Measurements from ENCODE around the gene PTOV1. TPM values are rescaled to one million over a fixed set of nuclear protein-coding genes. Genes with fewer than 3 reads are reported as not detected.

The PTOV1 gene
- 177 TPM for polyA plus RNA-seq (2013, experiment 1 of 2; ENCODE audit: insufficient read length)
- polyA plus RNA-seq (2013, experiment 2 of 2; ENCODE audit: insufficient read length) = 169 TPM

DNA sequence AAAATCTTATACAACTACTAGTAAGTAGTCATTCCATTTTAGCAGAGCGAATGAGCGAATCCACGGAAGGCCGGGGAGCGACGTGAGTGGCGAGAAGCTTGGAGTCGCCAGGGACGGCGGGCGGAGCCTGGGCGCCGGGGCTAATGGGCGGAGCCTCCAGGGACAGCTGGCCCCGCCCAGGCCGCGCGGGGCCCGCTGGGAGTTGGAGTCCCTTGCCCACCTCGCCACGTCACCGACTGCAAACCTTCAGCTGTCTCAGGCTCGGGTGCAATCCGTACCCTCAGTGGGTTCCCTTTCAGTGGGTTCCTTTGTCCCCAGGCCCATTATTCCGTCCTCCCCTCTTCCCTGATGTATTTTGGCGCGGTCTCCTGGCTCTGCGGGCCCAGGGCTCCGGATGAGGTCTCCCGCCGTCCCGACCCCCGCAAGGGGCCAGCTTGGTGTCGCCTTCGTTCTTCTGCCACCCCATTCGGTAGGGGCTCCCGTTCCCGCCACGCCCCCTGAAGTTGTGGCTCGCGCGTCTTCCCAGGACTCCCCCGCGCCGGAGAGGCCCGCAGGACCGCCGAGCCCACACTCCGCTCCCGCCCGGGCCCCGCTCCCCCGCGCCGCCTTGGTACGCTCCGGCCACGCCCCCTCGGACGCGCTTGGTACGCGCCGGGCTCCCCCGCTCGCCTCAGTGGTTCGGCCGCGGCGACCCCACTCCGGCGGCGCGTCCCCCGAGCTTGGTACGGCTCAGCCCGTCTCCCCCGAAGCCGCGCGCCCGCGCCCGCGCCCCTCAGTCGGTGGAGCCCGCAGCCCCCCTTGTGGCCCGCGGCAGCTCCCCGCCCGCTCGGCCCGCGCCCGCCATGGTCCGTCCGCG is at the start of gene PTOV1:
PTOV1 (plus strand) TSS at position 673 of the 856 bp plus-strand sequence.
- DNase-seq = peak; percentile 94

DNA sequence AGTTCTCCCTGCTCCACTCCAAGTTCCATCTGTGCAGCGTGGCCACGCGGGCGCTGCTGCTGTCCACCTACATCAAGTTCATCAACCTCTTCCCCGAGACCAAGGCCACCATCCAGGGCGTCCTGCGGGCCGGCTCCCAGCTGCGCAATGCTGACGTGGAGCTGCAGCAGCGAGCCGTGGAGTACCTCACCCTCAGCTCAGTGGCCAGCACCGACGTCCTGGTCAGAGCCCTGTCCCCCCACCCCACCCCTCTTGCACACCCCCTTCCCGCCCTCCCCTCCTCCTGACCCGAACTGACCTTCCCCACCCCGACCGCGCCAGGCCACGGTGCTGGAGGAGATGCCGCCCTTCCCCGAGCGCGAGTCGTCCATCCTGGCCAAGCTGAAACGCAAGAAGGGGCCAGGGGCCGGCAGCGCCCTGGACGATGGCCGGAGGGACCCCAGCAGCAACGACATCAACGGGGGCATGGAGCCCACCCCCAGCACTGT is 49.5 kb upstream of the PTOV1 start:
- DNase-seq = no peak

DNA sequence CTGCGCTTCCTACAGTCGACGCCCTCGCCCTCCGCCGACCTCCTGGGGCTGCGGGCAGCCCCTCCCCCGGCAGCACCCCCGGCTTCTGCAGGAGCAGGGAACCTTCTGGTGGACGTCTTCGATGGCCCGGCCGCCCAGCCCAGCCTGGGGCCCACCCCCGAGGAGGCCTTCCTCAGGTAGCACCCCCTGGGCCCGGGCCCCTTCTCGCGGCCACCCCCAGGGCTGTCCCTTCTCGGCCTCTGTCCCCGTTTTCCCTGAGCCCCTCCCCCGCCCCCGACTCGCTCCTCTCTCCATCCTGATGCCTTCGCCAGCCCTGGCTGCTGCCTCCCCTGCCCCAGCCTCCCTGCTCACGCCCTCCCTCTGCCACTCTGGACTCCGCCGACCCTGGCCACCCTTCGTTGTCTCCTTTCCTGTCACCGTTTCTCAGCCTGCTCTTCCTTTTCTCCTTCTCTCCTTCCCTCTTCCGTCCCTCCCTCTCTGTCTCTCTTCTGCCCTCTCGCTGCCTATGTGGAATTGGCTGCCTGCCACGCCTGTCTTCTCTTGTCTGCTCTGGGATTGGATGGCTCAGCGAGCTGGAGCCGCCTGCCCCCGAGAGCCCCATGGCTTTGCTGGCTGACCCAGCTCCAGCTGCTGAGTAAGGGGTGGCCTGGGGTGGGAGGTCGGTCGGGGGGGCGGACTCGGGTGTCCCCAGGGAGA is 48.8 kb upstream of the PTOV1 start:
- peak; percentile 93 for DNase-seq

DNA sequence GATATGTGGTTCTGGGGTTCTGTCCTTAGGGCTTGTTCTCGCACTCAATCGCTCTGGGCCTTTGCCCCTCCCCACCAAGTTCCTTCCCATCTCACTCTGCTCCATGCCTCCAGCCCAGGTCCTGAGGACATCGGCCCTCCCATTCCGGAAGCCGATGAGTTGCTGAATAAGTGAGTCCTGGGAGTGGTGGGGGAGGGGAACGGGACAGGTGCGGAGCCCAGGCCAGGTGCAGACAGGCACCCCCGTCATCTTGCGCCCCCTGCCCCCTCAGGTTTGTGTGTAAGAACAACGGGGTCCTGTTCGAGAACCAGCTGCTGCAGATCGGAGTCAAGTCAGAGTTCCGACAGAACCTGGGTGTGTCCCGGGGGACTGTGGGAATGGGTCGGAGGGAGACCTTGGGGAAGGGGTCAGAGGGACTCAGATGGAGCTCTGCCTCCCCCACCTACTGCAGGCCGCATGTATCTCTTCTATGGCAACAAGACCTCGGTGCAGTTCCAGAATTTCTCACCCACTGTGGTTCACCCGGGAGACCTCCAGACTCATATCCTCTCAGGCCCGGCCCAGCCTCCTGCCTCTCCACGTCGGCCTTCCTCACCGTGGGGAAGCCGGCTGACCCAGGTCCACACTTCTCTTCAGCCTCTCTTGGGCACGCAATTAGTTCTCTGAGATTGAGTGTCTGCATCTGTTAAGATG is 48.0 kb upstream of the PTOV1 start:
- no peak for DNase-seq

DNA sequence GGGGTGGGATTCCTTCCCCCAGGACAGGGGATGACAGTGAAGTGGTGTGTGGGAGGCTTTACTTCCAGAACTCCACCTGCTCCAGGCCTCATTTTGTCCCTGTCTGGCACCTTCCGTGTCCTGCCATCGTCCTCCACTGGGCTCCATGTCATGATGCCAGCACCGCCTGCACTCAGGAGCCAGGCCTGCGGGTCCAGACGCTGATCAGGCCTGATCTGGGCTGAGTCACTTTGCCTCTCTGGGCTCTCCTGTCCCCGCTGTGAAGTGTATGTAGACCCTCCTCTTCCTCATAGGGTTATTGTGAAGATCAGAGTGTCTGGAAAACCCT is 47.5 kb upstream of the PTOV1 start:
- no peak for DNase-seq

DNA sequence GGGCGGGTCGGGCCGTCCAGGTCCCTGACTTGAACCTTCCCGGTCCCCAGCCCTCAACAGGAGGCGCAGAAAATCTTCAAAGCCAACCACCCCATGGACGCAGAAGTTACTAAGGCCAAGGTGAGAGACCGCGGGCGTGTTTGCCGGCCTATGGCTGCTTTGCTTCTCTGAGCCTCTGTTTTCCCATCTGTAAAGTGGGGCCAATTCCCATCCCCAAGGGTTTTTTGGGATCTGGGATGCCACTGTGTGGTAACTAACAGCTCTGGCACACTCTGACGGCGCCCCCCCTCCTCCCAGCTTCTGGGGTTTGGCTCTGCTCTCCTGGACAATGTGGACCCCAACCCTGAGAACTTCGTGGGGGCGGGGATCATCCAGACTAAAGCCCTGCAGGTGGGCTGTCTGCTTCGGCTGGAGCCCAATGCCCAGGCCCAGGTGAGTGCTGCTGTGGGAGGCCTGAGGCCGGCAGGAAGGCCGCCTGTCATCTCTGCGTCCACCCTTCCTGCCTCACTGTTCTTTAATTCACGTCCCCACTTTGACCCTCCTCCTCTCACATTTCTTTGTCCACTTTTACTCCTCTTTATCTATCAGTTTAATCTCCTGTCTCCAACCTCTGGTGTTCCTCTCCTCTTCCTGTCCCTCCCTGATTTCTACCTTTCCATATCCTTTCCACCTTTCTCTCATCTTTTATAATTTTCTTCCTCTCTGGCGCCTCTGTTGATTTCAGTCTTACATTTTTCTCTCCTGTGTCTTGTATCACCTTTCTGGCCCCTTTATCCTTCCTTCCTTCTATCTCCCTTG is 44.9 kb upstream of the PTOV1 start:
- DNase-seq = no peak

DNA sequence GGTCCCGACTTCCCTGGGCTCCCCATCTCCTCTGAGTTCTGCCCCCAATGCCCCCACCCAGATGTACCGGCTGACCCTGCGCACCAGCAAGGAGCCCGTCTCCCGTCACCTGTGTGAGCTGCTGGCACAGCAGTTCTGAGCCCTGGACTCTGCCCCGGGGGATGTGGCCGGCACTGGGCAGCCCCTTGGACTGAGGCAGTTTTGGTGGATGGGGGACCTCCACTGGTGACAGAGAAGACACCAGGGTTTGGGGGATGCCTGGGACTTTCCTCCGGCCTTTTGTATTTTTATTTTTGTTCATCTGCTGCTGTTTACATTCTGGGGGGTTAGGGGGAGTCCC is 44.4 kb upstream of the PTOV1 start:
- no peak for DNase-seq

DNA sequence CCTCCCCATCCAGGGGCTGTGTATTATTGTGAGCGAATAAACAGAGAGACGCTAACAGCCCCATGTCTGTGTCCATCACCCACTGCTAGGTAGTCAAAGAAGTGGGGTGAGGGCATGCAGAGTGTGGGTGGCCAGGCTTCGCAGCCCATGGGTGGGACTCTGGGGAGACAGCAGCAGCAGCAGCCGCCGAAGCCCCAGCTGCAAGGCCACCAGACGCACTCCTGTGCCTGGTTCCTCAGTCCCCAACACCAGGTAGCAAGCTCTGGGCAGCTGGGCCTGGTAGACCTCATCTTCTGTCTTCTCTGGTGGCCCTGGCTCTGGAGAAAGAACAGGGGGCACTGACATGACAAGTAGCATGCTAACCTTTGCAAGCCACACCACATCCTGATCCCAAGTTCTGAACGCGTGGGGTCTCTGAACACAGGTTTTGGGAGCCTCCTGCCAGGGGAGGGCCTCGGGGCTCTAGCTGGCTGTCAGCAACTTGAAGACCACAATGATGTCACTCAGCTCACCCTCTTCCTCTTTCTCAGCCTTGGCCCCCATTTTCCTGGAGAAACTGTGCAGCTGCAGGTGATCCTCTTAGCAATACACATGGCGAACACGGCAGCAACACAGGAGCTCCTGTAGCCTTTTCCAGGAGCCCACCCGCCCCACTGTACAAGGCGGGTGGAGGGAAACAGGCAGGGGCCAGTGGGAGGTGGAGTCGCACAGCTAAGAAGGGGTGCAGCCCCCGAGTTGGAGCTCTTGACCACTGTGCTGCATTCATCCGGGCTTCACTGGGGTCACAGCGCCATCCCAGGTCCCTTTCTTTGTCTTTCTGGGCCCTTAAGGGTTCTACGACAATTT is 43.7 kb upstream of the PTOV1 start:
- no peak for DNase-seq

DNA sequence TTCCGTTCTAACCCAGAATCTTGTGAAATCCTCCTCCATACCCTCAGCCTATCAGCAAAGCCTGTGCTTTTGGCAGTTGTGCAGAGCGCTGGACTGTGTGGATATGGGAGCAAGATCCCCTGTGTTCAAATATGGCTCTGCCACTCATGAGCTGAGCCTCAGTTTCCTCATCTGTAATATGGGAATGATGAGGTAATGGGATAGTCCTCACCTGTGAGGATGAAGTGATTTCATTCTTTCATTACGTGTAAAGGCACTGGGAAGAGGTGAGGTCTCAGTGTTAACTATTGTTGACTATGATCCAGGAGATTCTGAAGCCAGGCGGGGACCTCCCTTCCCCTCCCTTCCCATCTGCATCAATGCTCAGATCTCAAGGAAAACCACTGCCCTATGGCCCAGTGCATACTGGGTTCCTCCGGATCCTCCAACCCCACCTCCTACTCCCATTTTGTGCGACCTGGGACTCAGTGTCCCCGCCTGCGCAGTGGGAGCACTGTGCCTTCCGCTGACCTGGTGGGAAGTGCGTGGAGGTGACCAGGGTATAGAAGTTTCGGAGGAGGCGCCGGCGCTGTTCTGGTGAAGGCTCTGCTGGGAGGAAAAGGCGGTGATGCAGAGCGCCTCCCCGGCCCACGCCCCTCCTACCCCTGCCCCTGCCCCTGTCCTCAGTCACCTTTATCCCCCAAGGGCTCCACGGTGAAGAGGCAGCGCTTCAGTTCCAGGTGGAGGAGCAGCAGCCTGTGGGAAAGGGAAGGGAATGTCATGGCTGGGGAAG is 42.9 kb upstream of the PTOV1 start:
- no peak for DNase-seq

DNA sequence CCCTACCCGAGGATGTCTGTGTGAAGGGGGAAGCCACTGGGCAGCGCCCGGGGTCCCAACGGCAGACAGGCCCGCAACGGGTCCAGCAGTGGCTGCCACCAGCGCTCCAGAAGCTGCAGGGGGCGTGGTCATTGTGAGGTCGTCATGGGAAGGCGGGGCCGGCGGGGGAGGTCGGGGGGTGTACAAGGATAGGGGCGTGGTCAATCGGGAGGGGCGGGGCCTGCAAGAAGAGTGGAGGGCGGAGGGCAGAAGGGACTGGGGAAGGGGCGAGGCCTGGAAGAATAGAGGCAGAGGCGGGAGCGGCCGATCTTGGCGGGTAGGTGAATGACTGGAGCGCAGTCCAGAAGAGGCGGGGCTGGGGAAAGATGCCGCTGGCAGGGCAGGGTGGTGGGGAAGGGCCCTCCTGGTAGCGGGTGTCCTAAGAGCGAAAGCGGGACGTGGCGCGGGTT is 42.2 kb upstream of the PTOV1 start:
- peak; percentile 85 for DNase-seq

DNA sequence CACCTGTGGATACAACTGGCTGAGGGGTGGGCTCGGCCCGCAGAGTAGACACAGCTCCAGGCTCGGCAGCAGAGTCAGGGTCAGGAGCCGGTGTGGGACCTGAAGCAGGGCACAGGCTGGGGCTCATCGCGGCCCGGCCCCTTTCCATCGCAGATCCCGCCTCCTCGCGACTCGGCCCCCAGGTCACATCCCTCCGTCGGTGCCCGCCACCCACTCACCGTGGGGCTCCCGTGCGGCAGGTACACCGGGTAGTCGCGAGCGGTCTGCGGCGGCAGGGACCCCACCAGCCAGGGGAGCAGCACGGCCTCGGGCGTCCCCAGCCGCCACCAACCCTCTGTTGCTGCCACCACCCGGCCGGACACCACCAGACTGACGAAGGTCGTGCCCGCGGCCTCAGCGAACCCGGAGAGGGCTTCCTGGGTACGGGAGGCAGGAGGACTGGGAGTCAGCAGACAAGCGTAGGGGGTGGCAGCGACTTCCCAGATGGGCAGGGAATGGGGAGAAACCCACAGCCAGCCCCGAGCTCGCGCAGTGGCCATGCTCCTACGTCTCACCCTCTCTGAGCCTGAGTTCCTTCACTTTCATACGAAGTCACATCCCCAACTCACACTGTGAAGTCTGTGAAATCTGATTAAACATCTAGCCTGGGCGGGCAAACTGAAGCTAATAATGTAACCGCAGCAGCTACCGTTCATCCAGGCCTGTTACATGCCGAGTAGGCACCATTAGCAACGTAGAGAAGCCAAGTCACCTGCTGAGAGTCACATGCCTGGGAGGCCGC is 41.6 kb upstream of the PTOV1 start:
- peak; percentile 30 for DNase-seq

DNA sequence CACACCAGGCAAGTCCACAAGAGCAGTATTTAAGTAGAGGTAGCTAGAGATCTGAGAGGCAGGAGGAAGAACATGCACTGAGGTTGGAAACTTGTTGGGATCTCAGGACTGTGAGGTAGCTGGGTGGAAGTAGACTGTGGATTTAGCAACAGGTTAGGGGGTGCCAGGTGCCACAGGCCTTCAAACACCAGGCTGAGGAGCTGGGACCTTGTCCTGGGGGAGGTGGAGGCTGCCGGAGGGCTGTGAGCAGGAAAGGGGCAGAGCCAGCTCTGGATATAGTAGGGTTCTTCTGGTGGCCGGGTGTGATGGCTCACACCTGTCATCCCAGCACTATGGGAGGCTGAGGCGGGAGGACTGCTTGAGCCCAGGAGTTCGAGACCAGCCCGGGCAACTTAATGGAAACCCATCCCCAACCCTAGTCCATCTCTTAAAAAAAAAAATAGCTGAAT is 41.0 kb upstream of the PTOV1 start:
- no peak for DNase-seq

DNA sequence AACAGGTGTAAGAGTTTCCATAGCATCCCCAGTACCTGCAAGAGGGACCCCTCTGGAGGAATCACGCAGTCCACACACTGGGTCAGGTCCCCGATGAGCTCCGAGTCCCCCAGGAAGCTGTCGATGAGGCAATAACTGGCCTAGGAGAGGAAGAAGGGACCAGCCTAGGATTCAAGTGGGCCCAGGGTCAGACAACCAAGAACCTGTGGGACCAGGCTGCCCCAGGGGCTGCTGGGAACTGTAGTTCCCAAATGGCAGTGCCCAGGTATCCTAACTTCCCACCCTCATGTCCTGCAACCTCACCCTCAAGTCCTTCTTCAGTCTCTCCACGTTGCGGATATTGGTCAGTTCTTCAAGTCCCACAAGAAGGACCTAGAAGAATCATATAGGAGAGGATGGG is 39.6 kb upstream of the PTOV1 start:
- no peak for DNase-seq

DNA sequence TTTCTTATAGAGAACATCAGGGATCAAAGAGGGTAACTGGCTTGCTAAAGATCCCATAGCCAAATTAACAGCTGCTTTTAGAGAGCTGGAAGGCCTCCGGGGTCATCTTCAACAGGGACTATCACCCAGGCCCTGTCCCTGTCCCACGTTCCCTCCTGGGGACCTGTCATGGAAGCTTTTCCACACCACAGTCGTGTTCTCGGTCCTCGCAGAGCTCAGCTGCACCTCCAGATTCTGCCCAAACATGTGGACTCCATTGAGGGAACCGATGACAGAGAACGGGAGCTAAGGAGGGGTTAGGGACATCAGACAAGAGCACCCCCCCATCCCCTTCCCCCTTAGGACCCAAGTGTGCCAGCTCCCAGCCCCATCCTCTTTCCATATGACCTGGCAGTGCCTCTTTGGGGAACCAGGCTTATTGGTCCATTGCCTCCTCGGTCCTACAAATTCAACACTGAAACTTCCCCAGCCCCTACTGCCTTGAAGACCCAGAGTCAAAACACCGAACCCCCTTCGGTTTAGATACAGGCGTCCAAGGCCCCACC is 38.4 kb upstream of the PTOV1 start:
- DNase-seq = no peak

DNA sequence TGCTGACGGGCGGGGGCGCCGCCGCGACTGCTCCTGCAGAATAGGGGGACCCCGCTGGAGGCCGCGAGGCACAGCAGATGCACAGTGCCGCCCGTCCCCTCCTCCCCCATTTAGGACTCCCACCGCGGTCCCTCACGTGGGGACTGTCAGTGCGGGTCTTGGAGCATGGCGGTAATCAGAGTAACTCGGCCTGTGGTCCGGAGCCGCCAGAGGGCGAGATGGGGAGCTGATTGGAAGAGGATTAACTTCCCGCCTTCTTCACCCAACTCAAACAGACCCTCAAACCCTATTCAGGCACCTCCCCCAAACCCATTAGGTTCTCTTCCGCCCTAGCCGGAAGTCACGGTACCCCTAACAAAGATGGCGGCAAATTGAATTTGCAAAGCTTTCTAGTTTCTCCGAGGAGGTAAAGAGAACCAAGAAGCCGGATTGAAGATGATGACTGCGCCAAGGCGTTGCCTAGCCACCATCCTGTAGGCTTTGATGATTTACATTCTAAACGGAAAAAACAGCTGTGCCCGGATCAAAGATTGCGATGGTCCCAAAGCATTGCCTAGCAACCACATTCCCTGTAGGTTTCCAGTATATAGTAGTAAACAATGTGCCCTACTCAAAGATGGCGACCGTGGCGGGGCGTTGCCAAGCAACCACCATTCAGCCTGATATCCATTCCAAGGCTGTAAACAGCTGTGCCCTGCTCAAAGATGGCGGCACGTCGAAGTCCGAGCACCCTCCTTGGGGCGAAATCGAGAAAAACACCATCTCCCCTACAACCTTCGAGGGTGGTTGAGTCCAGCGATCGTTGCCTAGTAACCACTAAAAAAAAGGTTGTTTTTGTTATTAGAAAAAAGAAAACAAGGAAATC is 37.7 kb upstream of the PTOV1 start, which contains the start of gene FUZ:
FUZ (minus strand) TSS at position 296 of the 865 bp plus-strand sequence; CDS start at position 110, 186 bp downstream.
- peak; percentile 99 for DNase-seq

DNA sequence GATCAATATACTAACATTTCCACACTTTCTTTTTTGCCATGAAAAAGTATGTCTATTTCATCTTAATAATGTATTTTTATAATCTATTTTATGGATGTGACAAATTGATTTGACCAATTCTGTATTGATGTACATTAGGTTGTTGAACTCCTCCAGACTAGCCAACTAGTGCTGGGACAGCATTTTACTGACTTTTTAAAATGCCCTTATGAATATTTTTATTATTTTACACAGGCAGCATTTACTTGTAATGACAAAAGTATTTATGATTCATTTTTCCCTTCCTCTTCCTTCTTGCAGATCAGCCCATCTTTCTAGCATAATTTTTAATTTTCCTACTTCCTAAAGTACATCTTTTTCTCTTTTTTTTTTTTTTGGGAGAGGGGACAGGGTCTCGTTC is 36.9 kb upstream of the PTOV1 start:
- DNase-seq = no peak

DNA sequence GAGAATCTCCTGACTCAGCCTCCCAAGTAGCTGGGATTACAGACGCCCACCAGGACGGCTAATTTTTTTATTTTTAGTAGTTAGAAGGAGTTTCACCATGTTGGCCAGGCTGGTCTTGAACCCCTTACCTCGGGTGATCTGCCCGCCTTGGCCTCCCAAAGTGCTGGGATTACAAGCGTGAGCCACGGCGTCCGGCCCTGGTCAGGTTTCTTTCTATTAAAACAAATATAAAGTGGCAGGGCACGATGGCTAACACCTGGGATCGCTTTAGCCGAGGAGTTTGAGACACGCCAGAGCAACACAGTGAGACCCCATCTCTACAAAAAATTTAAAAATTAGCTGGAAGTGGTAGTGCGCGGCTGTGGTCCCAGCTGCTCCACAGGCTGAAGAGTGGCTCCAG is 34.4 kb upstream of the PTOV1 start:
- no peak for DNase-seq

DNA sequence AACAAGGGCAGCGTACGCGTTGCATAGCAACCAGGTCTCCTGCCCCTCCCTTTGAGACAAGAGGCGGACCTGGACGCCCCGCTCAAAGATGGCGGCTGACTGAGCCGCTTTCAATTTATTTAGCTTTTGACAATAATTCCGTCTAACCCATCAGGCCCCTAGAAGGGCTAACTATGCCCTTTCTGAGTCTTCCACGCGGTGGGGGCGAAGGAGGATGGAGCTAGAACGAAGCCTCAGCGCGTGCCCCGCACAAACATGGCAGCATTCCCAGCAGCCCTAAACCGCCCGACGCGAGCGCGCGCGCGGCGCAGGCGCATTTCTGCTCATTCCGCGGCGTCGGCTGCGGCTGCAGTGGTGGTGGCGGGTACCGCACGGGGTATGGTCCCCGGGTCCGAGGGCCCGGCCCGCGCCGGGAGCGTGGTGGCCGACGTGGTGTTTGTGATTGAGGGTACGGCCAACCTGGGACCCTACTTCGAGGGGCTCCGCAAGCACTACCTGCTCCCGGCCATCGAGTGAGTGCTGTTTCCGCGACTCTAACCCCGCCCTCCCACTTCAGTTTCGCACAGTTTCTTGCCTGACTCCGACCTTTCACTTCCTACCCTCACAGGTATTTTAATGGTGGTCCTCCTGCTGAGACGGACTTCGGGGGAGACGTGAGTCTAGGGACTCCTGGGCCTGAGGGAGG is 32.9 kb upstream of the PTOV1 start, which contains the start of gene MED25:
MED25 (plus strand) TSS at position 326 of the 685 bp plus-strand sequence; CDS start at position 379, 53 bp downstream.
- peak; percentile 85 for DNase-seq
